GM23338 (cell line): ENCODE data around the gene NAT8L. TPM values are rescaled to one million over a fixed set of nuclear protein-coding genes. Genes with fewer than 3 reads are reported as not detected.
"Not testable (repeated sequence)": the region's sequence is repeated elsewhere in the genome, so short reads cannot be mapped to it uniquely, and the experiment has no call there.

Experiments
- ATAC-seq: fragments of 200-7000 bp; cut with Tn5 transposase; 3 replicates; pipeline ENCODE4 v1.9.1; 2020
- DNase-seq: peaks from one replicate; pipeline ENCODE4 v3.0.0-alpha.2; 2015; ENCODE audit warnings: low spot score
- H2AFZ ChIP-seq: fragments of 200-600 bp; sonication (generic); 2 replicates; pipeline ENCODE4 v1.8.0; 2016; ENCODE audit warnings: antibody characterized with exemption, mild to moderate bottlenecking, moderate library complexity
- H3F3A ChIP-seq: fragments of 200-600 bp; sonication (generic); replicated peaks from 2 replicates; pipeline ENCODE4 v1.8.0; 2017; ENCODE audit warnings: antibody characterized with exemption, mixed run types, low read depth
- H3K27ac ChIP-seq: fragments of 200-600 bp; sonication (generic); 2 replicates; pipeline ENCODE4 v1.6.1; 2016; ENCODE audit warnings: low read depth
- H3K27me3 ChIP-seq: fragments of 200-600 bp; sonication (generic); 2 replicates; pipeline ENCODE4 v1.8.0; 2016; ENCODE audit warnings: mild to moderate bottlenecking, mixed run types, moderate library complexity; ENCODE audit not compliant: insufficient read depth
- H3K36me3 ChIP-seq: fragments of 200-600 bp; sonication (generic); 2 replicates; pipeline ENCODE4 v1.8.0; 2016; ENCODE audit warnings: mild to moderate bottlenecking; ENCODE audit not compliant: insufficient read depth
- H3K4me1 ChIP-seq: fragments of 200-600 bp; sonication (generic); 2 replicates; pipeline ENCODE4 v1.8.0; 2016; ENCODE audit warnings: mild to moderate bottlenecking, moderate library complexity; ENCODE audit not compliant: insufficient read depth
- H3K4me2 ChIP-seq: fragments of 200-600 bp; sonication (generic); 2 replicates; pipeline ENCODE4 v1.7.1; 2017; ENCODE audit warnings: mixed run types
- H3K4me3 ChIP-seq: fragments of 200-600 bp; sonication (generic); 2 replicates; pipeline ENCODE4 v1.6.1; 2016; ENCODE audit warnings: mixed run types
- H3K79me2 ChIP-seq: fragments of 200-600 bp; sonication (generic); replicated peaks from 2 replicates; pipeline ENCODE4 v1.8.0; 2017; ENCODE audit warnings: mild to moderate bottlenecking; ENCODE audit not compliant: insufficient read depth
- H3K9me2 ChIP-seq: fragments of 200-600 bp; sonication (generic); 2 replicates; pipeline ENCODE4 v1.8.0; 2017; ENCODE audit not compliant: insufficient read depth
- H4K20me1 ChIP-seq: fragments of 200-600 bp; sonication (generic); replicated peaks from 2 replicates; pipeline ENCODE4 v1.8.0; 2017; ENCODE audit warnings: mild to moderate bottlenecking; ENCODE audit not compliant: insufficient read depth
- H3K27ac Mint-ChIP-seq: 2 replicates; pipeline ENCODE4 v1.8.0; 2020; ENCODE audit warnings: inconsistent platforms, mild to moderate bottlenecking, moderate library complexity, mixed read lengths
- H3K27me3 Mint-ChIP-seq: 3 replicates; pipeline ENCODE4 v1.8.0; 2022; ENCODE audit warnings: low read depth, mild to moderate bottlenecking, moderate library complexity, mixed read lengths, inconsistent platforms; ENCODE audit not compliant: insufficient read depth, poor library complexity
- H3K36me3 Mint-ChIP-seq: 3 replicates; pipeline ENCODE4 v1.8.0; 2021; ENCODE audit warnings: low read depth, mild to moderate bottlenecking, inconsistent platforms, moderate library complexity, mixed read lengths
- H3K4me1 Mint-ChIP-seq: 3 replicates; pipeline ENCODE4 v1.8.0; 2020; ENCODE audit warnings: mild to moderate bottlenecking, inconsistent platforms, mixed read lengths
- H3K4me3 Mint-ChIP-seq: 3 replicates; pipeline ENCODE4 v1.8.0; 2021; ENCODE audit warnings: moderate library complexity, mild to moderate bottlenecking, inconsistent platforms, mixed read lengths
- H3K9me3 Mint-ChIP-seq: 3 replicates; pipeline ENCODE4 v1.8.0; 2020; ENCODE audit warnings: moderate library complexity, mild to moderate bottlenecking, inconsistent platforms, mixed read lengths
- CTCF ChIP-seq, 2 experiments: fragments of 200-600 bp in 1 of 2; sonication (generic) in 1 of 2; conservative IDR thresholded peaks; 2 replicates each; pipeline versions ENCODE4 v1.5.1 to v1.6.1; 2016 to 2017; ENCODE audit warnings: antibody characterized with exemption in 2 of 2, low read depth in 2 of 2, mild to moderate bottlenecking in 2 of 2, moderate library complexity in 1 of 2
- EZH2 ChIP-seq: fragments of 200-600 bp; sonication (generic); IDR thresholded peaks from one replicate; pipeline ENCODE4 v1.8.0; 2017; ENCODE audit warnings: antibody characterized with exemption, mild to moderate bottlenecking, low read depth; ENCODE audit not compliant: unreplicated experiment
- EZH2phosphoT487 ChIP-seq: fragments of 200-600 bp; sonication (generic); IDR thresholded peaks from one replicate; pipeline ENCODE4 v1.8.1; 2018; ENCODE audit warnings: antibody characterized with exemption; ENCODE audit not compliant: unreplicated experiment
- JUNB ChIP-seq: IDR thresholded peaks from one replicate; pipeline ENCODE4 v1.6.1; 2016; ENCODE audit warnings: antibody characterized with exemption; ENCODE audit not compliant: unreplicated experiment
- NANOG ChIP-seq: IDR thresholded peaks from 2 replicates; pipeline ENCODE4 v1.6.1; 2016; ENCODE audit warnings: antibody characterized with exemption, borderline replicate concordance
- POLR2AphosphoS5 ChIP-seq: IDR thresholded peaks from 2 replicates; pipeline ENCODE4 v1.6.1; 2016; ENCODE audit warnings: antibody characterized with exemption, low read depth
- STAT1 ChIP-seq: IDR thresholded peaks from one replicate; pipeline ENCODE4 v1.6.1; 2016; ENCODE audit warnings: antibody characterized with exemption; ENCODE audit not compliant: unreplicated experiment
- ZNF331 ChIP-seq: fragments of 250-450 bp; sonication (Bioruptor Pico); IDR thresholded peaks from 2 replicates; pipeline ENCODE4 v1.5.0; 2020; ENCODE audit warnings: low read depth, mild to moderate bottlenecking, moderate library complexity
- polyA plus RNA-seq: library from polyadenylated mRNA; unstranded; fragments of >200 nt; fragmentation: Nextera tagmentation; extraction: Ambion mirVana; gene quantifications from 2 replicates; pipeline ENCODE4 v1.2.1, GENCODE V29; 2016
- total RNA-seq: library from RNA; depleted of rRNA; stranded (reverse); fragments of >200 nt; shearing (Covaris generic); gene quantifications from 2 replicates; pipeline ENCODE4 v1.2.3, GENCODE V29; 2014
- TF ChIP-seq, protein P1 (sequence below): IDR thresholded peaks from one replicate; pipeline ENCODE4 v1.6.1; 2018; ENCODE audit warnings: antibody characterized with exemption; ENCODE audit not compliant: unreplicated experiment
- TF ChIP-seq, protein P2 (sequence below): IDR thresholded peaks from 2 replicates; pipeline ENCODE4 v1.6.1; 2016; ENCODE audit warnings: antibody characterized with exemption

The NAT8L gene
- total and polyA plus RNA-seq, 2 experiments from 2014 or later: 1.6 to 9.7 TPM

DNA sequence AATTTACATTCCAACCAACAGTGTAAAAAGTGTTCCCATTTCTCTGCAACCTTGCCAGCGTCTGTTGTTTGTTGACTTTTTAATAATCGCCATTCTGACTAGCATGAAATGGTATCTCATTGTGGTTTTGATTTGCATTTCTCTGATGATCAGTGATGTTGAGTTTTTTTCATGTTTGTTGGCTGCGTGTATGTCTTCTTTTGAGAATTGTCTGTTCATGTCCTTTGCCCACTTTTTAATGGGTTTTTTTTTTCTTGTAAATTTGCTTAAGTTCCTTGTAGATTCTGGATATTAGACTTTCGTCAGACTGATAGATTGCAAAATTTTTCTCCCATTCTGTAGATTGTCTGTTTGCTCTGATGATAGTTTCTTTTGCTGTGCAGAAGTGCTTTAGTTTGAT is 32.0 kb upstream of the NAT8L start:
- H3K36me3 ChIP-seq, H3K4me3 Mint-ChIP-seq, DNase-seq, H2AFZ ChIP-seq, H3K4me1 ChIP-seq, H3K4me2 ChIP-seq, H3K9me2 ChIP-seq, H3K27ac Mint-ChIP-seq, H3K79me2 ChIP-seq, H3K4me3 ChIP-seq, H4K20me1 ChIP-seq, H3K36me3 Mint-ChIP-seq, H3K4me1 Mint-ChIP-seq, H3K27me3 ChIP-seq, ATAC-seq, H3F3A ChIP-seq, H3K27ac ChIP-seq: not testable (repeated sequence)
- H3K9me3 Mint-ChIP-seq: peaks cover 17% of the 10 kb centered on the region
- H3K27me3 Mint-ChIP-seq: peaks cover 15% of the 10 kb centered on the region

DNA sequence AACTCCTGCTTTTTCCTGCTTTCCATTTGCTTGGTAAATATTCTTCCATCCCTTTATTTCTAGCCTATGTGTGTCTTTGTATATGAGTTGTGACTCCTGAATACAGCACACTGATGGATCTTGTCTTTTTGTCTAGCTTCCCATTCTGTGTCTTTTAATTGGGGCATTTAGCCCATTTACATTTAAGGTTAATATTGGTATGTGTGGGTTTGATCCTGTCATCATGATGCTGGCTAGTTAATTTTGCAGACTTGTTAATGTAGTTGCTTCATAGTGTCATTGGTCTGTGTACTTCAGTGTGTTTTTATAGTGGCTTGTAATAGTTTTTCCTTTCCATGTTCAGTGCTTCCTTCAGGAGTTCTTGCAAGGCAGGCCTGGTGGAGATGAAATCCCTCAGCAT is 28.0 kb upstream of the NAT8L start:
- Mint-ChIP-seq H3K27me3 (peaks cover 14% of the 10 kb centered on the region), H3K9me3 (peaks cover 11% of the 10 kb centered on the region)
- not testable (repeated sequence) for H3K36me3 Mint-ChIP-seq, H3K4me1 Mint-ChIP-seq, DNase-seq, H3K4me3 ChIP-seq, H3K9me2 ChIP-seq, H2AFZ ChIP-seq, H3K79me2 ChIP-seq, H3F3A ChIP-seq, H3K36me3 ChIP-seq, H3K27ac ChIP-seq, H3K4me3 Mint-ChIP-seq, H3K4me1 ChIP-seq, H3K27ac Mint-ChIP-seq, H4K20me1 ChIP-seq, ATAC-seq, H3K4me2 ChIP-seq
- peaks cover 17% of the 10 kb centered on the region; the same call in 1 of the 2 replicates for H3K27me3 ChIP-seq

GRCh38 chr4:2036327-2036726 is 22.8 kb upstream of the NAT8L start:
- Histone ChIP-seq H3K36me3 (no peaks in the 10 kb centered on the region; the same call in 1 of the 2 replicates), H3K27me3 (peaks cover 60% of the 10 kb centered on the region)

More at GRCh38 chr4:2036327-2036726, 22.8 kb upstream of the NAT8L start:
- H3K9me3 Mint-ChIP-seq: peaks cover 3% of the 10 kb centered on the region; the same call in 2 of the 3 replicates
- ATAC-seq (no peak), DNase-seq (no peak)
- H3K4me3 ChIP-seq: no peak overlapping the region
- no peak overlapping the region for H3K4me2 ChIP-seq
- H2AFZ ChIP-seq: no peak overlapping the region
- no peaks in the 10 kb centered on the region for H3K9me2 ChIP-seq
- TF ChIP-seq NANOG (no peak), JUNB (no peak), ZNF331 (CRISPR knock-in tag) (no peak), EZH2 (no peak), CTCF (conservative IDR thresholded peaks at IDR 0.05; ENCODE audit: low read depth in 2 of 2) (no peak), POLR2AphosphoS5 (no peak), STAT1 (no peak), EZH2phosphoT487 (no peak)
- TF ChIP-seq, protein P1, sequence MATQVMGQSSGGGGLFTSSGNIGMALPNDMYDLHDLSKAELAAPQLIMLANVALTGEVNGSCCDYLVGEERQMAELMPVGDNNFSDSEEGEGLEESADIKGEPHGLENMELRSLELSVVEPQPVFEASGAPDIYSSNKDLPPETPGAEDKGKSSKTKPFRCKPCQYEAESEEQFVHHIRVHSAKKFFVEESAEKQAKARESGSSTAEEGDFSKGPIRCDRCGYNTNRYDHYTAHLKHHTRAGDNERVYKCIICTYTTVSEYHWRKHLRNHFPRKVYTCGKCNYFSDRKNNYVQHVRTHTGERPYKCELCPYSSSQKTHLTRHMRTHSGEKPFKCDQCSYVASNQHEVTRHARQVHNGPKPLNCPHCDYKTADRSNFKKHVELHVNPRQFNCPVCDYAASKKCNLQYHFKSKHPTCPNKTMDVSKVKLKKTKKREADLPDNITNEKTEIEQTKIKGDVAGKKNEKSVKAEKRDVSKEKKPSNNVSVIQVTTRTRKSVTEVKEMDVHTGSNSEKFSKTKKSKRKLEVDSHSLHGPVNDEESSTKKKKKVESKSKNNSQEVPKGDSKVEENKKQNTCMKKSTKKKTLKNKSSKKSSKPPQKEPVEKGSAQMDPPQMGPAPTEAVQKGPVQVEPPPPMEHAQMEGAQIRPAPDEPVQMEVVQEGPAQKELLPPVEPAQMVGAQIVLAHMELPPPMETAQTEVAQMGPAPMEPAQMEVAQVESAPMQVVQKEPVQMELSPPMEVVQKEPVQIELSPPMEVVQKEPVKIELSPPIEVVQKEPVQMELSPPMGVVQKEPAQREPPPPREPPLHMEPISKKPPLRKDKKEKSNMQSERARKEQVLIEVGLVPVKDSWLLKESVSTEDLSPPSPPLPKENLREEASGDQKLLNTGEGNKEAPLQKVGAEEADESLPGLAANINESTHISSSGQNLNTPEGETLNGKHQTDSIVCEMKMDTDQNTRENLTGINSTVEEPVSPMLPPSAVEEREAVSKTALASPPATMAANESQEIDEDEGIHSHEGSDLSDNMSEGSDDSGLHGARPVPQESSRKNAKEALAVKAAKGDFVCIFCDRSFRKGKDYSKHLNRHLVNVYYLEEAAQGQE: no peak
- TF ChIP-seq, protein P2, sequence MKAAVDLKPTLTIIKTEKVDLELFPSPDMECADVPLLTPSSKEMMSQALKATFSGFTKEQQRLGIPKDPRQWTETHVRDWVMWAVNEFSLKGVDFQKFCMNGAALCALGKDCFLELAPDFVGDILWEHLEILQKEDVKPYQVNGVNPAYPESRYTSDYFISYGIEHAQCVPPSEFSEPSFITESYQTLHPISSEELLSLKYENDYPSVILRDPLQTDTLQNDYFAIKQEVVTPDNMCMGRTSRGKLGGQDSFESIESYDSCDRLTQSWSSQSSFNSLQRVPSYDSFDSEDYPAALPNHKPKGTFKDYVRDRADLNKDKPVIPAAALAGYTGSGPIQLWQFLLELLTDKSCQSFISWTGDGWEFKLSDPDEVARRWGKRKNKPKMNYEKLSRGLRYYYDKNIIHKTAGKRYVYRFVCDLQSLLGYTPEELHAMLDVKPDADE: no peak
- peaks cover 2% of the 10 kb centered on the region; the same call in 1 of the 3 replicates for H3K4me1 Mint-ChIP-seq
- H3K27ac ChIP-seq: no peak overlapping the region
- no peak overlapping the region for H3K27ac Mint-ChIP-seq
- H4K20me1 ChIP-seq: no peaks in the 10 kb centered on the region; the same call in 1 of the 2 replicates
- H3K4me3 Mint-ChIP-seq: no peak overlapping the region
- H3K27me3 Mint-ChIP-seq: peaks cover 25% of the 10 kb centered on the region
- no peaks in the 10 kb centered on the region for H3K79me2 ChIP-seq
- H3K4me1 ChIP-seq: no peaks in the 10 kb centered on the region
- H3F3A ChIP-seq: no peaks in the 10 kb centered on the region
- H3K36me3 Mint-ChIP-seq: peaks cover 3% of the 10 kb centered on the region; the same call in 1 of the 3 replicates
